ENCODE results near the gene CCDC158.
"Not testable (repeated sequence)": the region's sequence is repeated elsewhere in the genome, so short reads cannot be mapped to it uniquely, and the experiment has no call there.

CCDC158 gene

DNA sequence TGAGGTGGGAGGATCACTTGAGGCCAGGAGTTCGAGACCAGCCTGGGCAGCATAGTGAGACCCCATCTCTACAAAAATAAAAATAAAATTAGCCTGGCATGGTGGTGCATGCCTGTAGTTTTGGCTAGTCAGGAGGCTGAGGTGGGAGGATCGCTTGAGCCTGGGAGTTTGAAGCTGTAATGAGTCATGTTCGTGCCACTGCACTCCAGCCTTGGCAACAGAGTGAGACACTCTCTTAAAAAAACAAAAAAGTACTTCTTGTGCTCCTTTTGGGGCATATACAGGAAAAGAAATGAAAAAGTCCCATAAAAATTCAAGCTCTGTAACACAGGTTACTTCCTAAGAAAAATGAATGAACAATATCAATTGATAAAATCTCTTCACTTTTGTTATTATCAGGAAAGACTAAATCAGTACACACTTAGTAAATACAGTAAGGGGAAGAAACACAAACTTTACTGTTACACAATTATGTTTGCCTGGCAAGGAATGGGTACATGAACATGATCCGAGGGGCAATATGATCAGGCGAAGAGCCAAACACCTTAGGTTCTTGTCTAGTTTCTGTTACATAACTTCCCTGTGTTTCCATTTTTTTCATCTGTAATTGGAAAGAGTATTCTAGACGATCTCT lies 46.9 kb downstream of the CCDC158 start:
- ATAC-seq (ENCODE audit: low read depth) (no peak), DNase-seq (ENCODE audit: low spot score in 2 of 2) (no peak)
- Mint-ChIP-seq H3K4me1 (no peaks in the 10 kb centered on the region), H3K27ac (no peak overlapping the region), H3K36me3 (no peaks in the 10 kb centered on the region), H3K9me3 (no peaks in the 10 kb centered on the region), H3K27me3 (no peaks in the 10 kb centered on the region), H3K4me3 (no peak overlapping the region)

DNA sequence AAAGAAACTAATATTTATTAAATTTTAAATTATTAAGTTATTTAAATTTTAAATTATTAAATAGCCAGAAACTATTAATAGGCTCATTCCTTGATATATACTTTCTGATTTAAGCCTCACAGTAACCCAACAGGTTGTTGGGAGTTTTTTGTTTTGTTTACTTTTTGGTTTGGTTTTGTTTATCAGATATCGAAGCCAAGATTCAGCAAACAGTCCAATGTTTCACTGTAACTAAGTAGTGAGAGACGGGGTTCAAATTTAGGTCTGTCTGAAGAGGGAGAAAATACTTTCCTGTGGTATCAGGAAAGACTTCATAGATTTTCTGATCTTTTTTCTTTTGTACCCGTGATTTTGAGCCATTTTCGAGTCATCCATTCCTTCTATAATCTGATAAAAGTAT lies 54.2 kb downstream of the CCDC158 start:
- no peaks in the 10 kb centered on the region for H3K9me3 Mint-ChIP-seq
- H3K27me3 Mint-ChIP-seq: peaks cover 13% of the 10 kb centered on the region
- H3K4me1 Mint-ChIP-seq: no peaks in the 10 kb centered on the region
- no peak overlapping the region for H3K27ac Mint-ChIP-seq
- H3K4me3 Mint-ChIP-seq: no peak overlapping the region
- H3K36me3 Mint-ChIP-seq: no peaks in the 10 kb centered on the region
- DNase-seq (ENCODE audit: low spot score in 2 of 2): no peak
- no peak for ATAC-seq (ENCODE audit: low read depth)

DNA sequence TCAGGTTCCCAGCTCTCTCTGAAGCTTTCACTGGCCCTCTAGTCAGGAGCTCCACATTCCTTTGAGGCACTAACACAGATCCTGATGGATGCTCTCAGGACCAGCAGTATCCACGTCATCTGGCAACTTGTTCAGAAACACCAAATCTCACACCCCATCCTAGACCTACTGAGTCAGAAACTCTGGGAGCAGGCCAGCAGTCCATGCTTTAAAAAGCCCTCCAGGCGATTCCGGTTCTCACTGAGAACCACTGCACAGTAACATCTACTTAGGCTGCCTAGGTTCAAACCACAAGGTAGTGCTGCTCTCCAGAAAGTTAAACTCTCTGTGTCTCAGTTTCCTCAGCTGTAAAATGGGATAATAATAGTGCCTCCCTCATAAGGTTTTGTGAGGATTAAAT lies 55.3 kb downstream of the CCDC158 start:
- ATAC-seq (ENCODE audit: low read depth): no peak
- Mint-ChIP-seq H3K4me1 (no peaks in the 10 kb centered on the region), H3K9me3 (peaks cover 2% of the 10 kb centered on the region), H3K4me3 (no peak overlapping the region), H3K36me3 (no peaks in the 10 kb centered on the region), H3K27ac (no peak overlapping the region), H3K27me3 (peaks cover 13% of the 10 kb centered on the region)
- no peak for DNase-seq (ENCODE audit: low spot score in 2 of 2)

DNA sequence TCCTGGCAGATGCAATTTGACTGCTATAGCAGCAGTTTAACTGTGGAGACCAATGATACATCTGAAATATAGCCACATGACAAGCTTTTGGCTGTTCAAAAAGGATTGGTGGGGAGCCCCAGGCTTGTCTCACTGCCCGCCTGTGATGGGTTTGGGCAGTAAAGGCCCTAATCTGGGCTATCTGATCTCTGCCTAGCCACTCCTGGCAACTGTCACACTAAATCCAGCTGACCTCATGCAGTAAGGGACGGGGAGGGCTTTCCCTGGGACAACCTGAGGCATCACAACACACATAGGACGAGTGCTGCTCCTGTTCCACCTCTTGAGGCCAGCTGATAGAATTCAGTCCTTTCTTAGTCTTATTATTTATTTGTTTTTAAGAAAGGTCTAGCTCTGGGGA lies 56.2 kb downstream of the CCDC158 start:
- DNase-seq (ENCODE audit: low spot score in 2 of 2) (no peak), ATAC-seq (ENCODE audit: low read depth) (no peak)
- Mint-ChIP-seq H3K9me3 (peaks cover 2% of the 10 kb centered on the region), H3K27me3 (peaks cover 13% of the 10 kb centered on the region), H3K4me3 (no peak overlapping the region), H3K4me1 (no peaks in the 10 kb centered on the region), H3K36me3 (no peaks in the 10 kb centered on the region), H3K27ac (no peak overlapping the region)

DNA sequence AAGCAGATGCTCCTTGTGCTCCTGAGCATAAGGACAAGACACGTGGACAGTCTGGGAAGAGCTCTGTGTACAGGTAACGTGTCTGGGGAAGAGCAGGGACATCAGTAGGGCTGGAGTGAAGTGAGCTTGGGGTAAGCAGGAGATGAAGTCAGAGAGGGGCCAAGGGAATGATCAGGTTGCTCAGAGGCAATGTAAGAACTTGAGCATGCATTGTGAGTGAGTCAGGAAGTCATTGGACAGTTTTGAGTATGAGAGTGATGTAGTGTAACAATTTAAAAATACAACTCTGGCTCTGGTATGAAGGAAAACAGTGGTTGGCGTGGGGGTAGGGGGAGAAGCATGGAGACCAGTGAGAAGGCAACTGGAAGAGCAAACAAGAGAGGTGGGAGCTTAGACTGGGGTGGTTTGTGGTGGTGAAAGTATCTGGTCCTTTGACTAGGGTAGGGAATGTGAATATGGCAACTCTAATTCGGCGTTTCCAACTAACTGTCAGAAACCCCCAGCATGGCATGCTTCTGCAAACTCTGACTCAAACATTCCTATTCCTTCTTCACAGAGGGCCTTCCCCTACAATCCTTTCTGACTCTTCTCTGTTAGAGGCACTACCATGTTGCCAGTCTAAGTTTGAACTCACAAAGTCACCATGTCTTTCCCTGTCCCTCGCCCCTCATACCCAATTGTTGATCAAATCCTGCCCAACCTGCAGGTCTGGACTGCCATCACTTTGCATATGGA lies 57.2 kb downstream of the CCDC158 start:
- peaks cover 9% of the 10 kb centered on the region for H3K9me3 Mint-ChIP-seq
- no peak for DNase-seq (ENCODE audit: low spot score in 2 of 2)
- ATAC-seq (ENCODE audit: low read depth): no peak
- H3K27ac Mint-ChIP-seq: no peak overlapping the region
- no peak overlapping the region for H3K4me3 Mint-ChIP-seq
- no peaks in the 10 kb centered on the region for H3K4me1 Mint-ChIP-seq
- peaks cover 13% of the 10 kb centered on the region for H3K27me3 Mint-ChIP-seq
- no peaks in the 10 kb centered on the region for H3K36me3 Mint-ChIP-seq

DNA sequence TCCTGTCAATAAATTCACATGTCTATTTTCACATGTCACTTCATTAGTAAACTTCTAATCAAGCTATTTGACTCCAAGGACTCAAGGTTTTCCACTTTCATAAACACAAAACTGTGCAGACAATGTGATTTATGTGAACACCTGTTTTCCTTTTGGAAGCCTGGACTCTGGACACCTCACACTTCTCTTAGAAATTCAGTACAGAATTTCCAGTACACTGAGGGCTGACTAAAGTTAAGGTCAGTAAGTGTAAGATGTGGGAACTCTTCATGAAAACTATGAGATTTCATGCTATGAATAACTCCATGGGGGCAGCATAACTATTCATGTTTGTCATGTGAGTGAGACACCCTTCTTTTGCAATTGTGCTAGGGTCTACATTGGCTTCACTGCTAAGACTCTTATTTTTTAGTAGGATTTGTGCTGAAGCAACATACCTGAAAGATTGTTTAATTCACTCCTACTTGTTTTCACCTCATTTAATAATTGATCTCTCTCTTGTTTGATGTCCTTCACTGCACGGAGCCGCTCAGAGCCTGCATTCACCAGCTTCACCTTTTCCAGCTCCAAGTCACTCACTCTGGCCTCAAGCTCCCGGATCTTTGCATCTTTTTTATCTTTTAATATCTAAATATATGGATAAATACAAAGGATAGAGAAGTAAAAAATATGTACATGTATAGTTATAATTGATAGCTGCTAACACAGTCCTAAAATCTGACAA lies 59.1 kb downstream of the CCDC158 start:
- Mint-ChIP-seq H3K27ac (no peak overlapping the region), H3K36me3 (no peaks in the 10 kb centered on the region), H3K9me3 (peaks cover 19% of the 10 kb centered on the region), H3K4me1 (no peaks in the 10 kb centered on the region), H3K4me3 (no peak overlapping the region), H3K27me3 (peaks cover 13% of the 10 kb centered on the region)
- DNase-seq (ENCODE audit: low spot score in 2 of 2) (no peak), ATAC-seq (ENCODE audit: low read depth) (no peak)

DNA sequence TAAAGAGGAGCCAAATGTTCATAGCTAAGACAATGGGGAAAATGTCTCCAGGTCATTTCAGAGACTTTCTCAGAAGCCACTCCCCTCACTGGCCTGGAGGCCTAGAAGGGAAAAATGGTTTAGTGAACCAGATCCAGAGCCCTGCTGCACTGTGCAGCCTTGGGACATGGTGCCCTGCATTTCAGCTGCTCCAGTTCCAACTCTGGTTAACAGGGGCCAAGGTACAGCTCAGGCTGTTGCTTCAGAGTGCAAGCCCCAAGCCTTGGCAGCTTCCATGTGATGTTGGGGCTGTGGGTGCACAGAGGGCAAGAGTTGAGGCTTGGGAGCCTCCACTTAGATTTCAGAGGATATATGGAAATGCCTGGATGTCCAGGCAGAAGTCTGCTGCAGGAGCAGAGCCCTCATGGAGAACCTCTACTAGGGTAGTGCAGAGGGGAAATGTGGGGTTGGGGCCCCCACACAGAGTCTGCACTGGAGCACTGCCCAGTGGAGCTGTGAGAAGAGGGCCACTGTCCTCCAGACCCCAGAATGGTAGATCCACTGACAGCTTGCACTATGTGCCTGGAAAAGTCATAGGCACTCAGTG lies 61.0 kb downstream of the CCDC158 start:
- H3K4me3 Mint-ChIP-seq; H3K4me1 Mint-ChIP-seq; H3K36me3 Mint-ChIP-seq; H3K27ac Mint-ChIP-seq; DNase-seq (ENCODE audit: low spot score in 2 of 2); ATAC-seq (ENCODE audit: low read depth): not testable (repeated sequence)
- peaks cover 21% of the 10 kb centered on the region for H3K9me3 Mint-ChIP-seq
- peaks cover 13% of the 10 kb centered on the region for H3K27me3 Mint-ChIP-seq

DNA sequence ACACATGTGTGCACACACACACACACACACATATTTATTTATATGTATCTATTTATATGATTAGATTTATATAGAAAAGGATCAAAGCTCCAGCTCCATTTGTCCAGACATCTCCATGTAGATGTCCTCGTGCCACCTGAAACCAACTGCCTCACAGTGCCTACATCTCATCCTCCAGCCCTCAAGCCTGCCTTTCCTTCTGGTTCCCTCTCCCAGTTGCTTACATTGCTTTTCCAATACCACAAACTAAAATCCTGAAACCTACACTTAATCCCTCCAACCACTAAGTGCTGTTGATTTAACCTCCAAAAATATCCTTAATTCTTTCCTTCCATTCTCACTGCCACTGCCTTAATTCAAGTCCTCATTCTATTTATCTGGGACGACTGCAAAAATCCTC lies 63.0 kb downstream of the CCDC158 start:
- peaks cover 7% of the 10 kb centered on the region for H3K27me3 Mint-ChIP-seq
- H3K36me3 Mint-ChIP-seq: no peaks in the 10 kb centered on the region
- peaks cover 21% of the 10 kb centered on the region for H3K9me3 Mint-ChIP-seq
- H3K27ac Mint-ChIP-seq: no peak overlapping the region
- DNase-seq (ENCODE audit: low spot score in 2 of 2) (no peak), ATAC-seq (ENCODE audit: low read depth) (no peak)
- peaks cover 6% of the 10 kb centered on the region for H3K4me1 Mint-ChIP-seq
- H3K4me3 Mint-ChIP-seq: no peak overlapping the region

DNA sequence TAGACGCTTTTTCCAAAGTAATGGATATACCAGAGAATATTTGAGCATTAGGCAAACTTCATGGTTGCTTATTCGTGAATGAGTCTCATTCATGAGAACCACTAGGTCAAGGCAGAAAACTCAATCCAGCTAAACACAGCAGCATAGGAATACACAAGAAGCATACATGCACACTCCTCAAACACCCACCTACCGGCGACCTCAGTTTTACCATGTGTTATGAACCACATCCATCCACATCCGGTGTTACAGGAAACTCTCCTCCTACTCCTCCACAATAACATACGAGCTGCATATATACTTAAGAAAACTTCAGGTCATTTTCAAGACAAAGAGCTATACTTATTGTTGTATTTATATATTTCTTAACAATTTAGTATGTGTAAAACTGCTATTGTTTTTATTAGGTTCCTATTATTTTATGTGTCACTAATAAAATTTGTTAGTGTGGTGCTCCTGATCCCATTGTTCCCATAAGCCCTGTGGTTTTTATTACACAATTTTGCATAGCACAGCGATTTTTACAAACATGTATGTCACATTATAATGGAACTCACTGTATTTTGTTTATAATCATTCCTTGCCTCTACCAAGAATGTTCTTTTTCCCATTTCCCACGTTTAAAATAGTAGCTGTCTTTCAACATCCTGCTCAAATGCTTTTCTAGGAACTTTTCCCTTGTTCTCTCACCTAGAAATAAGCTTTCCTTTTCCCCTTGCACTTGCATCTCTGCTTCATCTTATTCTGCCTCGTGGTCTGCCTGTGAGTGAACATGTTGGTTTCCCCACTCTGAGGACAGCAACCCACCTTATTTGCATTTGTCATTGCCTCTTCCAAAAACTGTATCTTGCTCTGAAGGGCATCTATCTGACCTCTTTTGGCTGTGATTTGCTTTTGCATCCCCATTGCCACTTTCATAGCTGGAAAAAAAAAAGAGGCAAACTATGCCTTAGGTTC lies 66.1 kb downstream of the CCDC158 start:
- no peak overlapping the region for H3K27ac Mint-ChIP-seq

DNA sequence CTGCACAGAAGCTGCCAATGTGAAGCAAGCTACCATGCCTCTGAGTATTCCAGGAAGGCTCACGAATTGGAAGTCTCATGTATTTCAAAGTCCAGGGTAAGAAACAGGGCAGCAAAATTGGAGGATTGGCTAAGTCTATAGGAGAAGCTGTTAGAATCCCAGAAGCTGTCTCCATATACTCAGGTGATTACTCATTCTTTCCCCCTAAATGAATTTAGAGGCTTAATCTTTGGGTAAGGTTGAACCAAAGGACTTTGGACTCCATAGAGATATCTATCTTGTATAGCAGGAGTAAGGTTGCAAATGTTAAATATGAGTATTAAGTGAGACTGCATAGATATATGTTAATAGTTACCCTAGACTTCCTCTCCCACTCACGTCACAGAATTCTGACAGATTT lies 78.1 kb downstream of the CCDC158 start:
- no peak for ATAC-seq (ENCODE audit: low read depth)

More for the DNA sequence above, 66.1 kb downstream of the CCDC158 start:
- Mint-ChIP-seq H3K4me3 (no peak overlapping the region), H3K4me1 (peaks cover 6% of the 10 kb centered on the region), H3K9me3 (peaks cover 20% of the 10 kb centered on the region), H3K36me3 (no peaks in the 10 kb centered on the region), H3K27me3 (peaks cover 7% of the 10 kb centered on the region)
- no peak for ATAC-seq (ENCODE audit: low read depth)
- DNase-seq (ENCODE audit: low spot score in 2 of 2): no peak

DNA sequence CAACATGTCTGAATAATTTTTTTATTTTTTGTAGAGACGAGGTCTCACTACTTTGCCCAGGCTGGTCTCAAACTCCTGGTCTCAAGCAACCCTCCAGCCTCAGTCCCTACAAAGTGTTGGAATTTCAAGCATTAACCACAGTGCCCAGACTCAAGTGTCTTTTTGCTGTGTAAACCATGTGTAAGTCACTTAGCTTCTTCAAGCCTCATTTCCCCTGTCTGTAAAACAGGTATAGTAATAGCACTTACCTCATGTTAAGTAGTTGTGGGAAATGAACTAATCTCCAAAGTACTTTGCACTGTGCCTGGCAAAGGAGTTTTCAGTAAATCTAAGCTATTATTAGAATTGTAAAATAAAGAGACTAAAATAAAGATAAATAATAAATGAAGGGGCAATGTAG lies 78.8 kb downstream of the CCDC158 start:
- H3K36me3 Mint-ChIP-seq: peaks cover 2% of the 10 kb centered on the region
- no peak overlapping the region for H3K27ac Mint-ChIP-seq
- no peak for ATAC-seq (ENCODE audit: low read depth)
- no peak overlapping the region for H3K4me3 Mint-ChIP-seq
- no peaks in the 10 kb centered on the region for H3K4me1 Mint-ChIP-seq
- peaks cover 2% of the 10 kb centered on the region for H3K9me3 Mint-ChIP-seq
- DNase-seq (ENCODE audit: low spot score in 2 of 2): no peak
- peaks cover 5% of the 10 kb centered on the region for H3K27me3 Mint-ChIP-seq

More for the DNA sequence above, 78.1 kb downstream of the CCDC158 start:
- Mint-ChIP-seq H3K4me1 (no peaks in the 10 kb centered on the region), H3K36me3 (peaks cover 4% of the 10 kb centered on the region), H3K27ac (no peak overlapping the region), H3K4me3 (no peak overlapping the region), H3K9me3 (peaks cover 4% of the 10 kb centered on the region), H3K27me3 (peaks cover 7% of the 10 kb centered on the region)
- DNase-seq (ENCODE audit: low spot score in 2 of 2): no peak

DNA sequence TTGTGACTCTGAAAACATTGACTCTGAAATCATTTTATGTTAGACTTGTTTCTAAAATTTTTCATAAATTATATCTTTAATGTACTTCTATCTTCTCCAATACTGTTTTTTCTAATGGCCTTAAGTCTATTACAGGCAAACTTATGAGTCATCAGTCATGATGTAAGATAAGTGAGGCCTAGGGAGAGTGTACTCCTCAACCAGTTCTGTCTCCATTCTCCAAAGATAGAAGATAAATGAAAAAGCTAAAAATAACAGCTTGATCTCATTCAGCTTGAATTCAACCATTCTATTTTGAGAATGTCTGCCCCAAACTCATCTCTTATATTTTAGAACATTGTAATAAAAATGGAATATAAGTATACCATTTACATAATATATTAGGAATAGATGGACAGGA lies 79.9 kb downstream of the CCDC158 start:
- ATAC-seq (ENCODE audit: low read depth) (no peak), DNase-seq (ENCODE audit: low spot score in 2 of 2) (no peak)
- H3K9me3 Mint-ChIP-seq: no peaks in the 10 kb centered on the region
- H3K4me3 Mint-ChIP-seq: no peak overlapping the region
- H3K4me1 Mint-ChIP-seq: no peaks in the 10 kb centered on the region
- peaks cover 4% of the 10 kb centered on the region for H3K27me3 Mint-ChIP-seq
- H3K27ac Mint-ChIP-seq: no peak overlapping the region
- H3K36me3 Mint-ChIP-seq: no peaks in the 10 kb centered on the region

DNA sequence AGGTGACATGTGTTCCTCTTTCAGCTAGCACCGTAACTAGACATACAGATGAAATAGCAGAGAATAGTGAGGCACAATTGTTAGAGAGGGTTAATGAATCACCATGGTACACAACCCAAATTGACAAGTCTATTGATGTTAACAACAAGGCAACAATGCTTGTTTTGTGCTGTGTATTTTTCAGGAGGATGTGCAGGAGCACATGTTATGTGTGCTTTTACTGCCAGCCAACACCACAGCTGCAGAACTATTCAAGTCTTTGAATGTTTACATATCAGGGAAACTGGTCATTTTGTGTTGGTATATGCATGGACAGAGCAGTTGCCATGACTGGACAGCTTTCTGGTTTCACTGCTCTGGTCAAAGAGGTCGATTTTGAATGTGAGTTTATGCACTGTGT lies 81.6 kb downstream of the CCDC158 start:
- ATAC-seq (ENCODE audit: low read depth): no peak
- Mint-ChIP-seq H3K4me3 (no peak overlapping the region), H3K27ac (no peak overlapping the region), H3K36me3 (no peaks in the 10 kb centered on the region), H3K27me3 (peaks cover 4% of the 10 kb centered on the region), H3K9me3 (no peaks in the 10 kb centered on the region), H3K4me1 (no peaks in the 10 kb centered on the region)
- DNase-seq (ENCODE audit: low spot score in 2 of 2): no peak

Measured in memory B cell (primary cell).